DOHH2 (cell line): ENCODE results near the gene ASGR1.

ENCODE experiments used
- H3F3A ChIP-seq: fragments of 200-600 bp; sonication (generic), shearing (Covaris generic); 2 replicates; pipeline ENCODE4 v1.6.0; 2016; ENCODE audit warnings: antibody characterized with exemption, mild to moderate bottlenecking; ENCODE audit not compliant: control insufficient read depth, insufficient read depth
- H3K27ac ChIP-seq: fragments of 200-600 bp; sonication (generic); 2 replicates; pipeline ENCODE4 v1.5.1; 2014; ENCODE audit warnings: low read depth, mild to moderate bottlenecking, low read length, moderate library complexity
- H3K27me3 ChIP-seq: fragments of 200-600 bp; sonication (generic); 2 replicates; pipeline ENCODE4 v1.6.1; 2014; ENCODE audit warnings: mild to moderate bottlenecking, low read length, mixed read lengths; ENCODE audit not compliant: control insufficient read depth
- H3K36me3 ChIP-seq: fragments of 200-600 bp; sonication (generic); 2 replicates; pipeline ENCODE4 v1.6.1; 2014; ENCODE audit warnings: mild to moderate bottlenecking, low read length, moderate library complexity, mixed read lengths; ENCODE audit not compliant: control insufficient read depth
- H3K4me1 ChIP-seq: fragments of 200-600 bp; sonication (generic); 2 replicates; pipeline ENCODE4 v1.6.1; 2014; ENCODE audit warnings: mild to moderate bottlenecking, low read length, mixed read lengths; ENCODE audit not compliant: control insufficient read depth
- H3K4me2 ChIP-seq: fragments of 200-600 bp; sonication (generic); 2 replicates; pipeline ENCODE4 v1.6.0; 2014; ENCODE audit warnings: mild to moderate bottlenecking, low read length, moderate library complexity
- H3K4me3 ChIP-seq: fragments of 200-600 bp; sonication (generic); 2 replicates; pipeline ENCODE4 v1.5.1; 2014; ENCODE audit warnings: mild to moderate bottlenecking, low read length, mixed read lengths
- H3K79me2 ChIP-seq: fragments of 200-600 bp; sonication (generic); 2 replicates; pipeline ENCODE4 v1.6.1; 2014; ENCODE audit warnings: mild to moderate bottlenecking, low read length, mixed read lengths; ENCODE audit not compliant: control insufficient read depth
- H3K9me2 ChIP-seq: fragments of 200-600 bp; sonication (generic); replicated peaks from 2 replicates; pipeline ENCODE4 v1.6.1; 2014; ENCODE audit warnings: mild to moderate bottlenecking, low read length, mixed read lengths; ENCODE audit not compliant: control insufficient read depth
- H3K9me3 ChIP-seq: fragments of 200-600 bp; sonication (generic); 2 replicates; pipeline ENCODE4 v1.6.1; 2014; ENCODE audit warnings: antibody characterized with exemption, low read length, mixed read lengths; ENCODE audit not compliant: control insufficient read depth, insufficient read depth
- H4K20me1 ChIP-seq: fragments of 200-600 bp; sonication (generic); 2 replicates; pipeline ENCODE4 v1.6.0; 2014; ENCODE audit warnings: low read depth, mild to moderate bottlenecking, antibody characterized with exemption, low read length, moderate library complexity; ENCODE audit not compliant: control insufficient read depth, insufficient read depth
- EZH2phosphoT487 ChIP-seq: fragments of 200-600 bp; sonication (generic); IDR thresholded peaks from 2 replicates; pipeline ENCODE4 v1.6.1; 2017; ENCODE audit warnings: borderline replicate concordance, mild to moderate bottlenecking, antibody characterized with exemption, low read length, moderate library complexity, mixed read lengths
- TF ChIP-seq, protein P1 (sequence below): fragments of 200-600 bp; sonication (generic); IDR thresholded peaks from one replicate; pipeline ENCODE4 v1.5.1; 2014; ENCODE audit warnings: antibody characterized with exemption, mild to moderate bottlenecking, low read depth, low read length; ENCODE audit not compliant: poor library complexity, severe bottlenecking

Gene ASGR1

DNA sequence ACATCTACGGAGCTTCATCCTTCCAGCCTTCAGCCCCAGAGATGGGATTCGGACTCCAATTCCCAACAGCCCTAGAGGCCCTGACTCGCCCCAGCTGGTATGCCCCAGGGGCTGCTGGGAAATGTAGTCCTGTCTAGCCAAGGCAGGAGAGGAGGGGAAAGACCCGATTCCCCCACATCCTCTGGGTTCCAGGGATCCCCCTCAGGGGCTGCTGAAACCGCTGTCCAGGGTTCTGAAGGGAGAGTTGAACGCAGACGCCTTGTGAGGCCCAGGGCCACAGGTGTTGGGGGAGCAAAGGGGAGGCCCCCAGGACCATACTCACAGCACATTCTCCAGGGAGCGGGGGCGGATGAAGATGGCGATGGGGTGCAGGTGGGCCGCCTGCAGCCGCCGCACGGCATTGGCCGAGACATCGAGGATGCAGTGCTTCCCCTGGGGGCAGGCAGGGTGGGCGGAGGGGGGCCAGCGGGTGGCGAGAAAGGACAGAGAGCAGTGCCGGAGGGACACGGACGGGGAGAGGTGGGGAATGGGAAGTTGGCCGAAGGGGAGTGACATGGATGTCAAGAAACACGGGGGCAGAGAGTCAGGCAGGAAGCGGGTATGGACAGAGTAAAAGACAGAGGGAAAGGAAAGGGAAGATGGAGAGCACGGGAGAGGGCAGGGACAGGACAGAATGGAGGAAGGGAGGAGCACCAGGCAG is 12.6 kb upstream of the ASGR1 start:
- no peaks in the 10 kb centered on the region for H3K4me1 ChIP-seq
- H3K36me3 ChIP-seq: peaks cover 5% of the 10 kb centered on the region
- H4K20me1 ChIP-seq: no peaks in the 10 kb centered on the region
- H3K4me3 ChIP-seq: no peak overlapping the region
- H3K27me3 ChIP-seq: no peaks in the 10 kb centered on the region
- H3K9me3 ChIP-seq: no peaks in the 10 kb centered on the region
- H3K9me2 ChIP-seq: no peaks in the 10 kb centered on the region
- no peak overlapping the region for H3K4me2 ChIP-seq
- no peak overlapping the region for H3K27ac ChIP-seq
- TF ChIP-seq EZH2phosphoT487: no peak
- TF ChIP-seq, protein P1, sequence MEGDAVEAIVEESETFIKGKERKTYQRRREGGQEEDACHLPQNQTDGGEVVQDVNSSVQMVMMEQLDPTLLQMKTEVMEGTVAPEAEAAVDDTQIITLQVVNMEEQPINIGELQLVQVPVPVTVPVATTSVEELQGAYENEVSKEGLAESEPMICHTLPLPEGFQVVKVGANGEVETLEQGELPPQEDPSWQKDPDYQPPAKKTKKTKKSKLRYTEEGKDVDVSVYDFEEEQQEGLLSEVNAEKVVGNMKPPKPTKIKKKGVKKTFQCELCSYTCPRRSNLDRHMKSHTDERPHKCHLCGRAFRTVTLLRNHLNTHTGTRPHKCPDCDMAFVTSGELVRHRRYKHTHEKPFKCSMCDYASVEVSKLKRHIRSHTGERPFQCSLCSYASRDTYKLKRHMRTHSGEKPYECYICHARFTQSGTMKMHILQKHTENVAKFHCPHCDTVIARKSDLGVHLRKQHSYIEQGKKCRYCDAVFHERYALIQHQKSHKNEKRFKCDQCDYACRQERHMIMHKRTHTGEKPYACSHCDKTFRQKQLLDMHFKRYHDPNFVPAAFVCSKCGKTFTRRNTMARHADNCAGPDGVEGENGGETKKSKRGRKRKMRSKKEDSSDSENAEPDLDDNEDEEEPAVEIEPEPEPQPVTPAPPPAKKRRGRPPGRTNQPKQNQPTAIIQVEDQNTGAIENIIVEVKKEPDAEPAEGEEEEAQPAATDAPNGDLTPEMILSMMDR: no peak
- no peaks in the 10 kb centered on the region for H3K79me2 ChIP-seq
- no peaks in the 10 kb centered on the region for H3F3A ChIP-seq

DNA sequence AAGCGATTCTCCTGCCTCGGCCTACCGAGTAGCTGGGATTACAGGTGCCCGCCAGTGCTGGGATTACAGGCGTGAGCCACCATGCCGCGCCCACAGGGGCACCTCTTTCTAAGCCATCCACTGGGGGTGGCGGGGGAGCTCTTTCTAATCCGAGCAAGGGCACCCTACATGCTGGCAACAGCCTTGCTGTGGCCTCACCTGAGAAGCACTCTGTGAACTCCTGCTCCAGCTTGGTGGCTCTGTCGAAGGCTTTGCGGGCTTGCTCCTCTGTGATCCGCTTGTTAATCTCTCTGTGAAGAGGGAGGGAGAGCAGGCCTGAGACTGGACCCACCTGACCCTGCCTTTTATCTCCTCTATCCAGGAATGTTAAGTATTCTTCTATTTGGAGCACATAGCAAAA is 11.9 kb upstream of the ASGR1 start:
- Histone ChIP-seq H3K4me1 (no peaks in the 10 kb centered on the region), H3K27ac (no peak overlapping the region), H3F3A (no peaks in the 10 kb centered on the region), H3K9me2 (no peaks in the 10 kb centered on the region), H3K79me2 (no peaks in the 10 kb centered on the region), H3K27me3 (no peaks in the 10 kb centered on the region), H4K20me1 (no peaks in the 10 kb centered on the region), H3K4me2 (no peak overlapping the region), H3K4me3 (no peak overlapping the region), H3K9me3 (no peaks in the 10 kb centered on the region), H3K36me3 (peaks cover 5% of the 10 kb centered on the region)
- TF ChIP-seq, protein P1: no peak
- TF ChIP-seq EZH2phosphoT487: no peak

DNA sequence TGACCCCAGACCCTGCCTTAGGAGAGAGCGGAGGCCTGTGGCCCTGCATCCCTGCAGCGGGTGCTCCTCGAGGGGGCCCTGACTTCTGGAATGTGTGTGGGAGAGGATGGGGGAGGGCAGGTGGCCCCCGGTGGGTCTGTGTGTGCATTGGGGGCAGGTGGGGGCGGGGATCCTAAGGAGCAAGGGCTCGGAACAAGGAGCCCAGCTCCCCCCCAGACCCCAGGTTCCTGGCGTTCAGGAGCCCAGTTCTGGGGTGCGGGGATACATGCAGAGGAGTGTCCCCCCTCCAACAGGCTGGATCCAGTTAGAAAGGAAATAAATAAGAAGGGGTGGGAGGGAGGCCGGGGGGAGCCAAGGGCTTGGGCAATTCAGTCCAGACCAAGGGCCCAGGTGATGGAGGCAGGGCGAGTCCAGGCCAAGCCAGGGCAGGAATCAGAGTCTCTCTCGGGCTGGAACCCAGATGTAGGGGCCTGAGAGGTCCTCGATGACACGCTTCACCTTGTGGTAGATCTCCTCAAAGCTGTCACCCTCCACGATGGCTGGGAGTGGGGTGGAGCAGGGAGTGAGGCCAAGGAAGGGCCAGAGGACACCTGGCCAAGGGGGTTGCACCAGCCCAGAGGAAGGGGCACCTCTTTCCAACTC is 11.2 kb upstream of the ASGR1 start:
- H3K9me2 ChIP-seq: no peaks in the 10 kb centered on the region
- TF ChIP-seq, protein P1: no peak
- no peak for TF ChIP-seq EZH2phosphoT487
- H3K79me2 ChIP-seq: no peaks in the 10 kb centered on the region
- H3F3A ChIP-seq: no peaks in the 10 kb centered on the region
- H4K20me1 ChIP-seq: no peaks in the 10 kb centered on the region
- H3K36me3 ChIP-seq: peaks cover 5% of the 10 kb centered on the region
- H3K4me1 ChIP-seq: no peaks in the 10 kb centered on the region
- H3K27me3 ChIP-seq: no peaks in the 10 kb centered on the region
- no peak overlapping the region for H3K27ac ChIP-seq
- H3K4me2 ChIP-seq: no peak overlapping the region
- H3K4me3 ChIP-seq: no peak overlapping the region
- H3K9me3 ChIP-seq: no peaks in the 10 kb centered on the region
